HepG2 (cell line): Measurements from ENCODE around the gene LYZL2. TPM values are rescaled to one million over a fixed set of nuclear protein-coding genes. Genes with fewer than 3 reads are reported as not detected.

ENCODE experiments used
- CSRNP2 ChIP-seq: sonication (generic); formaldehyde crosslinking; conservative IDR thresholded peaks from 2 replicates; pipeline ENCODE4 v1.8.0; 2022; ENCODE audit warnings: low read depth, missing genetic modification reagents
- FOXK1 ChIP-seq: sonication (generic); formaldehyde crosslinking; IDR thresholded peaks from 2 replicates; pipeline ENCODE4 v1.4.0; 2020; ENCODE audit warnings: low read depth, missing genetic modification reagents, borderline replicate concordance
- GTF2F1 ChIP-seq: fragments of 150-350 bp; IDR thresholded peaks from 2 replicates; pipeline ENCODE4 v1.6.1; 2014; ENCODE audit warnings: low read length
- HMG20A ChIP-seq: IDR thresholded peaks from 2 replicates; pipeline ENCODE4 v1.6.1; 2016; ENCODE audit warnings: borderline replicate concordance
- JDP2 ChIP-seq: sonication (generic); formaldehyde crosslinking; IDR thresholded peaks from 2 replicates; pipeline ENCODE4 v1.8.1; 2022; ENCODE audit warnings: missing genetic modification reagents, borderline replicate concordance
- KLF13 ChIP-seq: sonication (generic); formaldehyde crosslinking; IDR thresholded peaks from 2 replicates; pipeline ENCODE4 v1.4.0; 2020; ENCODE audit warnings: mild to moderate bottlenecking, missing genetic modification reagents
- MAFF ChIP-seq: IDR thresholded peaks from 2 replicates; pipeline ENCODE4 v1.6.1; 2011; ENCODE audit warnings: low read depth, low read length, improper control_type of control experiment
- NFIC ChIP-seq: IDR thresholded peaks from 2 replicates; pipeline ENCODE4 v1.6.1; 2012; ENCODE audit warnings: mild to moderate bottlenecking, low read length, inconsistent platforms
- POLR2AphosphoS5 ChIP-seq: IDR thresholded peaks from 2 replicates; pipeline ENCODE4 v1.6.1; 2012; ENCODE audit warnings: low read depth, low read length
- ZBTB20 ChIP-seq: sonication (generic); formaldehyde crosslinking; IDR thresholded peaks from 2 replicates; pipeline ENCODE4 v1.8.1; 2023; ENCODE audit warnings: missing genetic modification reagents, low read depth, mild to moderate bottlenecking, borderline replicate concordance
- ZKSCAN8 ChIP-seq: IDR thresholded peaks from 2 replicates; pipeline ENCODE4 v1.6.1; 2016; ENCODE audit warnings: borderline replicate concordance, missing genetic modification reagents, missing compliant biosample characterization
- ZNF263 ChIP-seq: sonication (generic); formaldehyde crosslinking; IDR thresholded peaks from 2 replicates; pipeline ENCODE4 v1.4.0; 2020; ENCODE audit warnings: missing genetic modification reagents
- ZNF329 ChIP-seq: sonication (generic); formaldehyde crosslinking; IDR thresholded peaks from 2 replicates; pipeline ENCODE4 v1.9.0; 2021; ENCODE audit warnings: low read depth, mild to moderate bottlenecking, missing genetic modification reagents
- ZNF678 ChIP-seq: sonication (generic); formaldehyde crosslinking; IDR thresholded peaks from 2 replicates; pipeline ENCODE4 v1.4.0; 2020; ENCODE audit warnings: mild to moderate bottlenecking, missing genetic modification reagents
- ZNF772 ChIP-seq: sonication (generic); formaldehyde crosslinking; IDR thresholded peaks from 2 replicates; pipeline ENCODE4 v1.5.0; 2020; ENCODE audit warnings: mild to moderate bottlenecking, missing genetic modification reagents
- polyA plus RNA-seq, 8 experiments: library from polyadenylated mRNA; depleted of rRNA in 3 of 8; stranded (reverse) in 7 of 8; unstranded in 1 of 8; fragments of >200 nt; fragmentation: Illumina TruSeq in 4 of 8; extraction: Trizol in 4 of 8; gene quantifications; 2 replicates each; pipeline versions ENCODE4 v1.2.1 to v1.2.3, GENCODE V29; 2011 to 2016; ENCODE audit warnings: low read depth in 4 of 8, missing spikeins in 1 of 8, mixed read lengths in 1 of 8; ENCODE audit not compliant: insufficient read depth in 1 of 8
- total RNA-seq, 5 experiments: library from RNA; depleted of rRNA; stranded (reverse); fragments of >200 nt; fragmentation: Illumina TruSeq; extraction: Trizol; gene quantifications; 2 replicates each; pipeline ENCODE4 v1.2.3, GENCODE V29; 2016; ENCODE audit warnings: low read depth in 1 of 5
- TF ChIP-seq, protein P1 (sequence below): sonication (generic); formaldehyde crosslinking; IDR thresholded peaks from 2 replicates; pipeline ENCODE4 v1.5.0; 2020; ENCODE audit warnings: mild to moderate bottlenecking, missing genetic modification reagents, borderline replicate concordance
- TF ChIP-seq, protein P2 (sequence below): sonication (generic); formaldehyde crosslinking; IDR thresholded peaks from 2 replicates; pipeline ENCODE4 v1.5.1; 2020; ENCODE audit warnings: mild to moderate bottlenecking, missing genetic modification reagents, borderline replicate concordance

Gene LYZL2
- total and polyA plus RNA-seq, 2 of the 13 experiments (the other 11 are each of a cell fraction or from before 2014, with no cell fraction given), result 0.20 to 0.63 TPM

GRCh38 chr10:30587522-30588031 is 42.0 kb downstream of the LYZL2 start (continued):
- TF ChIP-seq, protein P1, sequence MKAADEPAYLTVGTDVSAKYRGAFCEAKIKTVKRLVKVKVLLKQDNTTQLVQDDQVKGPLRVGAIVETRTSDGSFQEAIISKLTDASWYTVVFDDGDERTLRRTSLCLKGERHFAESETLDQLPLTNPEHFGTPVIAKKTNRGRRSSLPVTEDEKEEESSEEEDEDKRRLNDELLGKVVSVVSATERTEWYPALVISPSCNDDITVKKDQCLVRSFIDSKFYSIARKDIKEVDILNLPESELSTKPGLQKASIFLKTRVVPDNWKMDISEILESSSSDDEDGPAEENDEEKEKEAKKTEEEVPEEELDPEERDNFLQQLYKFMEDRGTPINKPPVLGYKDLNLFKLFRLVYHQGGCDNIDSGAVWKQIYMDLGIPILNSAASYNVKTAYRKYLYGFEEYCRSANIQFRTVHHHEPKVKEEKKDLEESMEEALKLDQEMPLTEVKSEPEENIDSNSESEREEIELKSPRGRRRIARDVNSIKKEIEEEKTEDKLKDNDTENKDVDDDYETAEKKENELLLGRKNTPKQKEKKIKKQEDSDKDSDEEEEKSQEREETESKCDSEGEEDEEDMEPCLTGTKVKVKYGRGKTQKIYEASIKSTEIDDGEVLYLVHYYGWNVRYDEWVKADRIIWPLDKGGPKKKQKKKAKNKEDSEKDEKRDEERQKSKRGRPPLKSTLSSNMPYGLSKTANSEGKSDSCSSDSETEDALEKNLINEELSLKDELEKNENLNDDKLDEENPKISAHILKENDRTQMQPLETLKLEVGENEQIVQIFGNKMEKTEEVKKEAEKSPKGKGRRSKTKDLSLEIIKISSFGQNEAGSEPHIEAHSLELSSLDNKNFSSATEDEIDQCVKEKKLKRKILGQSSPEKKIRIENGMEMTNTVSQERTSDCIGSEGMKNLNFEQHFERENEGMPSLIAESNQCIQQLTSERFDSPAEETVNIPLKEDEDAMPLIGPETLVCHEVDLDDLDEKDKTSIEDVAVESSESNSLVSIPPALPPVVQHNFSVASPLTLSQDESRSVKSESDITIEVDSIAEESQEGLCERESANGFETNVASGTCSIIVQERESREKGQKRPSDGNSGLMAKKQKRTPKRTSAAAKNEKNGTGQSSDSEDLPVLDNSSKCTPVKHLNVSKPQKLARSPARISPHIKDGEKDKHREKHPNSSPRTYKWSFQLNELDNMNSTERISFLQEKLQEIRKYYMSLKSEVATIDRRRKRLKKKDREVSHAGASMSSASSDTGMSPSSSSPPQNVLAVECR (CRISPR knock-in tag), result peak; percentile 53
- TF ChIP-seq, protein P2, sequence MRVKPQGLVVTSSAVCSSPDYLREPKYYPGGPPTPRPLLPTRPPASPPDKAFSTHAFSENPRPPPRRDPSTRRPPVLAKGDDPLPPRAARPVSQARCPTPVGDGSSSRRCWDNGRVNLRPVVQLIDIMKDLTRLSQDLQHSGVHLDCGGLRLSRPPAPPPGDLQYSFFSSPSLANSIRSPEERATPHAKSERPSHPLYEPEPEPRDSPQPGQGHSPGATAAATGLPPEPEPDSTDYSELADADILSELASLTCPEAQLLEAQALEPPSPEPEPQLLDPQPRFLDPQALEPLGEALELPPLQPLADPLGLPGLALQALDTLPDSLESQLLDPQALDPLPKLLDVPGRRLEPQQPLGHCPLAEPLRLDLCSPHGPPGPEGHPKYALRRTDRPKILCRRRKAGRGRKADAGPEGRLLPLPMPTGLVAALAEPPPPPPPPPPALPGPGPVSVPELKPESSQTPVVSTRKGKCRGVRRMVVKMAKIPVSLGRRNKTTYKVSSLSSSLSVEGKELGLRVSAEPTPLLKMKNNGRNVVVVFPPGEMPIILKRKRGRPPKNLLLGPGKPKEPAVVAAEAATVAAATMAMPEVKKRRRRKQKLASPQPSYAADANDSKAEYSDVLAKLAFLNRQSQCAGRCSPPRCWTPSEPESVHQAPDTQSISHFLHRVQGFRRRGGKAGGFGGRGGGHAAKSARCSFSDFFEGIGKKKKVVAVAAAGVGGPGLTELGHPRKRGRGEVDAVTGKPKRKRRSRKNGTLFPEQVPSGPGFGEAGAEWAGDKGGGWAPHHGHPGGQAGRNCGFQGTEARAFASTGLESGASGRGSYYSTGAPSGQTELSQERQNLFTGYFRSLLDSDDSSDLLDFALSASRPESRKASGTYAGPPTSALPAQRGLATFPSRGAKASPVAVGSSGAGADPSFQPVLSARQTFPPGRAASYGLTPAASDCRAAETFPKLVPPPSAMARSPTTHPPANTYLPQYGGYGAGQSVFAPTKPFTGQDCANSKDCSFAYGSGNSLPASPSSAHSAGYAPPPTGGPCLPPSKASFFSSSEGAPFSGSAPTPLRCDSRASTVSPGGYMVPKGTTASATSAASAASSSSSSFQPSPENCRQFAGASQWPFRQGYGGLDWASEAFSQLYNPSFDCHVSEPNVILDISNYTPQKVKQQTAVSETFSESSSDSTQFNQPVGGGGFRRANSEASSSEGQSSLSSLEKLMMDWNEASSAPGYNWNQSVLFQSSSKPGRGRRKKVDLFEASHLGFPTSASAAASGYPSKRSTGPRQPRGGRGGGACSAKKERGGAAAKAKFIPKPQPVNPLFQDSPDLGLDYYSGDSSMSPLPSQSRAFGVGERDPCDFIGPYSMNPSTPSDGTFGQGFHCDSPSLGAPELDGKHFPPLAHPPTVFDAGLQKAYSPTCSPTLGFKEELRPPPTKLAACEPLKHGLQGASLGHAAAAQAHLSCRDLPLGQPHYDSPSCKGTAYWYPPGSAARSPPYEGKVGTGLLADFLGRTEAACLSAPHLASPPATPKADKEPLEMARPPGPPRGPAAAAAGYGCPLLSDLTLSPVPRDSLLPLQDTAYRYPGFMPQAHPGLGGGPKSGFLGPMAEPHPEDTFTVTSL (CRISPR knock-in tag), result peak; percentile 55; the same call in 1 of the 2 replicates
- no peak for TF ChIP-seq MAFF
- 0 out of 2 replicates have a peak, but pooled peaks have one; percentile 56 for TF ChIP-seq ZNF772
- no peak for TF ChIP-seq ZNF329 (CRISPR knock-in tag)
- TF ChIP-seq JDP2 (CRISPR knock-in tag), result no peak
- TF ChIP-seq GTF2F1, result no peak
- TF ChIP-seq HMG20A (CRISPR knock-in tag), result peak; percentile 58; the same call in 1 of the 2 replicates
- no peak; the same call in 1 of the 2 replicates for TF ChIP-seq ZBTB20 (CRISPR knock-in tag)
- no peak for TF ChIP-seq ZNF678 (CRISPR knock-in tag)
- TF ChIP-seq FOXK1 (CRISPR knock-in tag), result no peak
- no peak for TF ChIP-seq POLR2AphosphoS5
- TF ChIP-seq ZKSCAN8 (CRISPR knock-in tag), result no peak
- TF ChIP-seq CSRNP2 (CRISPR knock-in tag), result no peak
- TF ChIP-seq KLF13, result no peak
- peak; percentile 18; the same call in 1 of the 2 replicates for TF ChIP-seq ZNF263 (CRISPR knock-in tag)
- TF ChIP-seq NFIC, result no peak
